Stimulated activated CD4-positive, alpha-beta T cell treated with anti-CD3 and anti-CD28 coated beads, Interleukin-1b, Interleukin-23, amount 100 ng/mL, for 1 hour (primary cell): ENCODE results near the gene MAGEA8.
"Not testable (repeated sequence)": the region's sequence is repeated elsewhere in the genome, so short reads cannot be mapped to it uniquely, and the experiment has no call there.

Experiments
- DNase-seq, 2 donors: peaks; one replicate each; pipeline ENCODE4 v3.0.0-alpha.2; 2020; ENCODE audit warnings: low read depth in 2 of 2

MAGEA8 gene

GRCh38 chrX:149881081-149881711 lies at the start of gene MAGEA8:
TSS of gene MAGEA8 (plus strand) at chrX:149881183. CDS start at chrX:149884273, 3,090 bp downstream.
- DNase-seq, result no peak

GRCh38 chrX:149831473-149831872 lies 49.5 kb upstream of the MAGEA8 start:
- no peak for DNase-seq

DNA sequence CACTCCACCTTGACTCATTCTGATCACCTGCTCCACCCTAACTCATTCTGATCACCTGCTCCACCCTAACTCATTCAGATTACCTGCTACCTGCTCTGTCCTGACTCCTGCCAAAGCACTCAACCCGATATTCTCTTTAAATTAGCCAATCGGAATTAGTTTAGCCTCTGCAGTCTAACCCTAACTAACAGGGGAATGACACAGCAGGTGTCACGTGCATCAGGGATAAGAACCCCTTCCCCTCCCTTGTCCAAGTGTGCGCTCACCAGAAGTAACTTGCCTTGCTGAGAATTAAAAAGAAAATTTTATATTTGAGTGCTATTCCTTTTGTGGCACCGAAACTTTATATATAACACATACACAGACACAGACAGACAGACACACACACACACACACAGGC lies 44.3 kb upstream of the MAGEA8 start:
- DNase-seq, result not testable (repeated sequence)

DNA sequence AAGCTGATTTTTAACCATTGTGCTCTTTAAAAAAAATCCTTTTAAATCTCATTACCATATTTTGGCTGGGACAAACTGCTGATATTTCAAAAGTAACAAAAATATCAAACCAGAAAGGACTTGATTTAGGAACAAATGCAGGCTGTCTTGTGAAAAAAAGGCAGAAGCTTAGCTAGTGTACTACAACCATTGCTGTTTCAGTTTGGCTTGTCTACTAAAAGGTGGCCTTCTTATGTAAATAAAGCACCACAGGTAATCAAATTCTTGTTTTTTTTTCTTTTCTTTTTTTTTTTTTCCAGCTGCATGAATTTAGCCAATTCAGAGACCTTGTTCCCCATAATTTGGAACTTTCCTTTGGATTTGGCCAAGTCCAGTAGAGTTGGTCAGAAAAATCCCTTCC lies 43.8 kb upstream of the MAGEA8 start:
- DNase-seq, result no peak

GRCh38 chrX:149837639-149838038 lies 43.3 kb upstream of the MAGEA8 start:
- no peak for DNase-seq

- no peak for DNase-seq
These were observed 39.1 kb upstream of the MAGEA8 start for GRCh38 chrX:149841929-149842328.

DNA sequence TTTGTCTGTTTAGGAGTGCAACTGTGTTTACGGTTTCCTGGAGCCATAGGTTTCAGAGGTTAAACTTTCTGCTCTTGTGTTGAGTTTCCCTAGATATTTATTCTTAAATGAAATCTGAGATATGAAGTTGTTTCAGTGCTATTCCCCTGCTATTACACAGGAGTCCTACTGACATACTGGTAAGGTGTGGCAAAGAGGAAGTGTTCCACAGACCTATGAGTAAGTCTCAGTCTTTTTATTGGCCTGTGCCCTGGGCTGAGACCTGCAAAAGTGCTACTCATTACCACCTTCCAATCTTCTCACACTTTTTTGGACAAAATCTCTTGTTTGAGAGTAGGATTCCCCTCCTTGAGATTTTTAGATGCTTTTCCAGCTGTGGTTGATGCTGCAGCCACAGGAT lies 35.6 kb upstream of the MAGEA8 start:
- DNase-seq, result no peak

DNA sequence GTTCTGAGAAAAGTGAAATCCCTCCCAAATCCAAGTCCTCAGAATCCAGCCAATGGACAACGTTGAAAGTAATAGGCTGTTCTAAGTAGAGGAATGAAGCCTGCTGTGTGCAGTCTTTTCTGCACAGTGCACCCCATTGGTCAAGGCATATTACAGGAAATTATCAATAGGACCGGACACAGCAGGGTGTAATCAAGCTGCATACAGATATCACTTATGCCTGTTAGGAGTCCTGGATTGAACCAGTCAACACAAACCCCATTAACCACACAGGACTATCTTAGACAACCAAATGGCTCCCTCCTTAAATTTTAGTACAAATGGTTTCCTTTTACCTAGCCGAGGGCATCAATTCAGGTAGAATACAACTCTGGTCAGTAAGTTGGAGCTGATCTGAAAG lies 34.2 kb upstream of the MAGEA8 start:
- DNase-seq, result no peak

- DNase-seq, result no peak
These were observed 32.1 kb upstream of the MAGEA8 start for GRCh38 chrX:149848855-149849254.

DNA sequence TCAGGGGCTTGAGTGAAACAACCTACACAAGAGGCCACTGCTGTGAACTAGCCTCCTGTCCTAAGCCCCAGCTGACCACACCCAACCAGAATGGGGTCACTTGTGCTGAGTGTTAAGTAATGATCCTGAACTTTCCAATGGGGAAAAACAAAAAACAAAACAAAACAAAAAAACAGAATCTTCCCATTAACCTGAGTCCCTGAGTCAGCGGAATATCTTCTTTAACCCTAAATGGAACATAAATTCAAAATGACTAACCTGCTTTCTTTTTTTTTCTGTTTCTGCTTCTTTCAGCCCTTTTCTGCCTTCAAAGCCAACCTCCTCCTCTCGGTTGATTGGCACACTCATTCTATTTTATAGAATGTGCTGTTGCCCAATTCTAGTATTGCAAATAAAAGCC lies 31.2 kb upstream of the MAGEA8 start:
- no peak for DNase-seq

DNA sequence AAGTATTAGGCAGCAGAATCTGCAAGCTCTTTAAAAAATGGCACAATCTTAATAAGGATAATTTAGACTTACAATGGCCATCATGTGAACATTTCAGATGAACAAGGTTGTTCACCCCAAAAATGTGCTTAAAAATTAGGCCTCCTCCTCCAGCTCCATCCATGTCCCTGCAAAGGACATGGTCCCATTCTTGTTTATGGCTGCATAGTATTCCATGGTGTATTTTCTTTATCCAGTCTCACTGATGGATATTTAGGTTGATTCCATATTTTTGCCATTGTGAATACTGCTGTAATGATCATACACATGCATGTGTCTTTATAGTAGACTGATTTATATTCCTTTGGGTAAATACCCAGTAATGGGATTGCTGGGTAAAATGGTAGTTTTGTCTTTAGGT lies 29.1 kb upstream of the MAGEA8 start:
- DNase-seq, result no peak

- no peak for DNase-seq
These were observed 27.1 kb upstream of the MAGEA8 start for GRCh38 chrX:149853925-149854324.

DNA sequence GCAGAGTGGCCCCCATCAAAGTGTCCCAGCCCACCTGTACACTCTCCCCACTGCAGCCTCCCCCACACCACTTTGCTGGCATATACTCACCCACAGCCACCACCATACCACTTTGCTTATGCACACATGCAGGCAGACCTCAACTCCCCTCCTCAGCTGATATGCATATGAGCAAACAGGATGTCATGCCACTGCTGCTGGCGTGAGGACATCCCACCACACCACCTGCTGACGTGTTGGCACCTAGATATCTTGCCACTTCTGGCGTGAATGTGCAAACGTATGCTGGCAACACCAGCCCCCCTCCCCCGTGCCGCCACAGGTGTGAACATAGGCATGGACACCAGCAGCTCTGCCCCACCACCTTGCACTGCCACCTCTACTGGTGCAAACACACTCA lies 22.4 kb upstream of the MAGEA8 start:
- DNase-seq, result no peak

DNA sequence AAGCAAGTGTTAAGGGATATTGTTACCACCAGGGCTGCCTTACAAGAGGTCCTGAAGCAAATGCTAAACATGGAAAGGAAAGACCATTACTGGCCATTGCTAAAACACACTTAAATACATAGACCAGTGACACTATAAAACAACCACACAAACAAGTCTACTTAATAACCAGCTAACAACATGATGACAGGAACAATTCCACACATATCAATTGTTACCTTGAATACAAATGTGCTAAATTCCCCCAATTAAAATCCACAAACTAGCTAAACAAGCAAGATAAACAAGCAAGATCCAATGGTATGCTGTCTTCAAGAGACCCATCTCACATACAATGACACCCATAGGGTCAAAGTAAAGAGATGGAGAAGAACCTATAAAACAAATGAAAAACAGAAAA lies 20.5 kb upstream of the MAGEA8 start:
- DNase-seq, result no peak

- DNase-seq, result no peak
These were observed 15.6 kb upstream of the MAGEA8 start for GRCh38 chrX:149865390-149865789.

DNA sequence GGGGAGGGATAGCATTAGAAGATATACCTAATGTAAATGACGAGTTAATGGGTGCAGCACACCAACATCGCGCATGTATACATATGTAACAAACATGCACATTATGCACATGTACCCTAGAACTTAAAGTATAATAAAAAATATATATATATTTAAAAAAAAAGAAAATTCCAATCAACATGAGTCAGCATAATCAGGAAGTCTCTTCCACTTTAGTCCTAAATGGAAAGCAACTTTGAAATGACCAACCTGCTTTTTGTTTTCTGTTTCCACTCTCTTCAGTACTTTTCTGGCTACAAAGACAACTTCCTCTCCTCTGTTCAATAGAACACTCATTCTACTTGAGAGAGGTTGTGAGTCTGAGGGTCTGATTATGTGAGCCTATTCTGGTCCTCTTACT lies 13.5 kb upstream of the MAGEA8 start:
- no peak for DNase-seq

GRCh38 chrX:149870840-149871239 lies 10.1 kb upstream of the MAGEA8 start:
- DNase-seq, result no peak

- no peak for DNase-seq
These were observed 9.6 kb upstream of the MAGEA8 start for GRCh38 chrX:149871433-149871832.

DNA sequence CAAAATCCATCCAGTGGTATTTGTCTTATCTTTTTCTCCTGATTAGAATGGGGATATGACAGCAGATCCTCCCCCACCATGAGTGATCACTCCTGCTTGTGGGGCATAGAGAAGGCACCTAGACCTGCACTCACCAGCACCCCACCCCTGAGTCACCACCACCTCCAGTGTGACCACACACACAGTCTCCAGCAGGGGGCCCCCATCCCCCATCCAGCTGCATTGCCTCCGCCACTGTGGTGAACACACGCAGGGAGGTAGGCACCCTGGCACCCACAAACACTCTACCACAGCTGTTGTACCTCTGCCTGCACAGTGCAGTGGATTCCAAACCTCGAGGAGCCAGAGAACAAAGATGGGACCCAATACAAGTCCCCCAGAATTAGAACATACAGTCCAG lies 9.0 kb upstream of the MAGEA8 start:
- DNase-seq, result peak; percentile 2 to 16

- DNase-seq, result no peak
These were observed 3.8 kb upstream of the MAGEA8 start for GRCh38 chrX:149877157-149877556.

DNA sequence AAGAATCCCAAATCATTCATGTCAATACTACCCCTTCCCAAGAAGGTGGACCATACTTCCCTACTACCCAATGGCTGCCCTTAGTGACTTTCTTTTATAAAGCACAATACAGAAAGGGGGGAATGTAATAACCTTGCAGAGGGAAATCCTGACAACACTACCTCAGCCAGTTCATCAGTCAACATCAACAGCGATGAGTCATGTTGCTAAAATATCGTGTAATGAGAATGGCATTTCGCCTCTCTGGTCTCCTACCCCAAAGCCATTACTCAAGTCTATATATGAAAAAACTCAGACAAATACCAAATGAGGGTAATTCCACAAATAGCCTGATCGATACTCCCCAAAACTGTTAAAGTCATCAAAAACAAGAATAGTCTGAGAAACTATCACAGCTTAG lies 3.3 kb upstream of the MAGEA8 start:
- DNase-seq, result no peak

DNA sequence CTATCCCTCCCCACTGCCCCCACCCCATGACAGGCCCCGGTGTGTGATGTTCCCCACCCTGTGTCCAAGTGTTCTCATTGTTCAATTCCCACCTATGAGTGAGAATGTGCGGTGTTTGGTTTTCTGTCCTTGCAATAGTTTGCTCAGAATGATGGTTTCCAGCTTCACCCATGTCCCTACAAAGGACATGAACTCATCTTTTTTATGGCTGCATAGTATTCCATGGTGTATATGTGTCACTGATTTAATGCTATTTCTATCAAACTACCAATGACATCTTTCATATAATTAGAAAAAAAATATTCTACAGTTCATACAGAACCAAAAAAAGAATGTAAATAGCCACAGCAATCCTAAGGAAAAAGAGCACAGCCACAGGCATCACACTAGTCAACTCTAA lies 9.8 kb downstream of the MAGEA8 start:
- not testable (repeated sequence) for DNase-seq

- DNase-seq, result no peak
These were observed 17.6 kb downstream of the MAGEA8 start for GRCh38 chrX:149898554-149898953.
